Naive thymus-derived CD4-positive, alpha-beta T cell (primary cell): Measurements from ENCODE around the gene ELMO2. TPM values are rescaled to one million over a fixed set of nuclear protein-coding genes. Genes with fewer than 3 reads are reported as not detected.
"Not testable (repeated sequence)": the region's sequence is repeated elsewhere in the genome, so short reads cannot be mapped to it uniquely, and the experiment has no call there.

Experiments used
- ATAC-seq: fragments of 150-1000 bp; cut with Tn5 transposase; 2 replicates; pipeline ENCODE4 v1.10.0; 2021; ENCODE audit warnings: mild to moderate bottlenecking, moderate library complexity
- CTCF ChIA-PET: fragments of 350-600 bp; sonication (Branson Sonifier 250); formaldehyde crosslinking; loops from one replicate; lab custom pipeline; 2021; ENCODE audit warnings: antibody characterized with exemption; lab: Charles Lee
- POLR2A ChIA-PET: fragments of 350-600 bp; sonication (Branson Sonifier 250); formaldehyde crosslinking; loops from one replicate; lab custom pipeline; 2021; ENCODE audit warnings: antibody characterized with exemption, inconsistent platforms; lab: Charles Lee
- DNase-seq, 9 donors: peaks; one replicate each; pipeline versions ENCODE4 v3.0.0 to v3.0.0-alpha.2; 2020 to 2022; ENCODE audit warnings: mixed read lengths in 1 of 9
- H3K27ac ChIP-seq: one replicate; pipeline ENCODE4 v1.7.0; 2013; ENCODE audit warnings: mild to moderate bottlenecking, low read depth, low read length, moderate library complexity
- H3K27me3 ChIP-seq, 2 donors: one replicate each; pipeline ENCODE4 v1.7.0; 2013; ENCODE audit warnings: low read length in 2 of 2, mild to moderate bottlenecking in 2 of 2, moderate library complexity in 2 of 2; ENCODE audit not compliant: control insufficient read depth in 2 of 2, insufficient read depth in 2 of 2
- H3K36me3 ChIP-seq, 3 experiments: 1 replicate in 2 of 3; 2 replicates in 1 of 3; pipeline ENCODE4 v1.7.0; 2013; ENCODE audit warnings: low read length in 3 of 3, mild to moderate bottlenecking in 3 of 3, moderate library complexity in 1 of 3; ENCODE audit not compliant: insufficient read depth in 3 of 3, control insufficient read depth in 2 of 3
- H3K4me1 ChIP-seq, 2 donors: one replicate each; pipeline ENCODE4 v1.7.0; 2013; ENCODE audit warnings: low read length in 2 of 2, mild to moderate bottlenecking in 2 of 2, moderate library complexity in 1 of 2; ENCODE audit not compliant: control insufficient read depth in 2 of 2, insufficient read depth in 2 of 2
- H3K4me3 ChIP-seq: 2 replicates; pipeline ENCODE4 v1.7.0; 2013; ENCODE audit warnings: mild to moderate bottlenecking, low read length
- H3K9me3 ChIP-seq, 3 experiments: 1 replicate in 2 of 3; 2 replicates in 1 of 3; pipeline ENCODE4 v1.7.0; 2013; ENCODE audit warnings: low read length in 3 of 3; ENCODE audit not compliant: control insufficient read depth in 2 of 3
- H3K27ac Mint-ChIP-seq, 9 donors: one replicate each; pipeline ENCODE4 v1.8.0; 2020 to 2022; ENCODE audit warnings: mixed read lengths in 9 of 9, mild to moderate bottlenecking in 8 of 9, moderate library complexity in 5 of 9, inconsistent platforms in 2 of 9
- H3K27me3 Mint-ChIP-seq, 5 donors: one replicate each; pipeline ENCODE4 v1.8.0; 2021 to 2022; ENCODE audit warnings: mixed read lengths in 5 of 5, mild to moderate bottlenecking in 1 of 5
- H3K36me3 Mint-ChIP-seq, 5 donors: one replicate each; pipeline ENCODE4 v1.8.0; 2020 to 2022; ENCODE audit warnings: mixed read lengths in 5 of 5, mild to moderate bottlenecking in 3 of 5, inconsistent platforms in 1 of 5
- H3K4me1 Mint-ChIP-seq, 7 donors: one replicate each; pipeline ENCODE4 v1.8.0; 2020 to 2022; ENCODE audit warnings: mixed read lengths in 7 of 7, mild to moderate bottlenecking in 3 of 7, inconsistent platforms in 1 of 7
- H3K4me3 Mint-ChIP-seq, 10 donors: one replicate each; pipeline ENCODE4 v1.8.0; 2020 to 2022; ENCODE audit warnings: mild to moderate bottlenecking in 10 of 10, mixed read lengths in 10 of 10, moderate library complexity in 6 of 10, inconsistent platforms in 2 of 10
- H3K9me3 Mint-ChIP-seq, 11 donors: one replicate each; pipeline ENCODE4 v1.8.0; 2020 to 2022; ENCODE audit warnings: mixed read lengths in 11 of 11, mild to moderate bottlenecking in 4 of 11, inconsistent platforms in 1 of 11, moderate library complexity in 1 of 11
- intact Hi-C, 2 donors: fragments of 100-400 bp; cut with micrococcal nuclease; formaldehyde crosslinking; loops; one replicate each; pipeline ENCODE4 v1.15.1; 2023
- polyA plus RNA-seq, 2 donors: library from polyadenylated mRNA; unstranded; fragments of 300-500 nt; fragmentation: Illumina TruSeq; gene quantifications; one replicate each; pipeline ENCODE4 v1.2.3, GENCODE V29; 2021
- total RNA-seq, 6 experiments: library from RNA in 5 of 6; stranded (reverse) in 5 of 6; gene quantifications; 1 replicate in 5 of 6; 2 replicates in 1 of 6; pipeline ENCODE4 v1.2.3 and lab custom pipeline; 2021 to 2026

The ELMO2 gene
- total and polyA plus RNA-seq, 7 experiments from 2014 or later = 35.6 to 104 (median 52.3) TPM

GRCh38 chr20:46396052-46396740 is 10.2 kb downstream of the ELMO2 start:
- H3K9me3 Mint-ChIP-seq = no peaks in the 10 kb centered on the region
- intact Hi-C loops = no loop called here
- ChIA-PET POLR2A (interaction anchor here (0.7 kb wide), 1 partner anchor 11 kb away, joined by 3 read pairs; the partner anchor contains the start of gene ELMO2), CTCF (interaction anchor here (0.9 kb wide), 1 partner anchor 16 kb away, joined by 3 read pairs; no protein-coding TSS in a partner anchor)
- Histone ChIP-seq H3K27ac (no peak overlapping the region), H3K36me3 (peaks cover 6 to 60% (median 31%) of the 10 kb centered on the region in 3 experiments), H3K4me1 (peaks cover 25 to 28% of the 10 kb centered on the region in 2 donors), H3K4me3 (no peak overlapping the region), H3K9me3 (no peaks in the 10 kb centered on the region), H3K27me3 (no peaks in the 10 kb centered on the region)
- DNase-seq (no peak), ATAC-seq (no peak)
- H3K4me1 Mint-ChIP-seq = peaks cover 32 to 48% (median 41%) of the 10 kb centered on the region in 7 donors
- H3K27me3 Mint-ChIP-seq = no peaks in the 10 kb centered on the region
- no peak overlapping the region for H3K4me3 Mint-ChIP-seq
- peak overlapping the region in 2 of 9 donors; percentile 14 to 38 for H3K27ac Mint-ChIP-seq
- peaks cover 14 to 37% (median 20%) of the 10 kb centered on the region in 5 donors for H3K36me3 Mint-ChIP-seq

DNA sequence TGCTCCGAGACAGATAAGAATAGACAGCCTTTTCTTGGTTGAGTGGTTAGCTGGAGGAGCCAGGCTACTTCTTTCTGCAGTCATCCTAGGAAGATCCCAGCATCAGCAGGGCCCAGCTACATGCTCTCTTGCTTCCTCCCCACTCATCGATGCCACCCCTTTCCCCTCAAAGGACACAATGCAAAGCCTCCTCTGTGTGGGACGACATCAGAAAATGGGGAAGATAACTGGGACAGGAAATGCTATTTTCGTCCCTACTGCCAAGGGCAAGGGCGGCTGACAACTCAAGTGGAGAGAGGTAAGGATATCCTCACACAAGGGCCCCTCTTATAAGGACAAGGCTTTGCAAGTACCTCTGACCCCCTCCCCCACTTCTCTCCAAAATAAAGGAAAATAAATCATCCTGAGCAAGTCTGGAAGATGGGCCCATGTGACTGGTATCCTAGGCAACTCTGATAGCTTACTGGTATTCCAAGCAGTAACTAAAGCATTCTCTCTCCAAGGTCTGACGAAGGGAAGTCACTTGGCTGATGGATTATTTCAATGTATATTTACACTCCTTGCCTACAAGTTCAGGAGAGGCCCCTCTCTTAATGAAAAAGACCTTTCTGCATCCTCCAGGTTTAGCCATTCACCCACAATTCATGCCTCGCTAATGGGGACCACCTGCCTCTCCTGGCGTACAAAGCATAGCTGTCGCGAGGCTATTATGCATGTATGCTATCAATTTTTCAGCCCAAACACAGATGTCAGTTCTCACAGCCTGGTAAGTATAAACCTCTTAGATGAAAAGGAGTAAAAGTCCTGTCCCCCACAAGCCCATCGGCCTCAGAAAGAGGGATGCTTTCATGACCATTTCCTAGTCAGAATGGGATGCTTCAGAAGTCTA is 11.3 kb downstream of the ELMO2 start:
- Histone ChIP-seq H3K27ac (no peak overlapping the region), H3K4me1 (peaks cover 15 to 18% of the 10 kb centered on the region in 2 donors), H3K9me3 (no peaks in the 10 kb centered on the region), H3K27me3 (no peaks in the 10 kb centered on the region), H3K4me3 (no peak overlapping the region), H3K36me3 (peaks cover 6 to 70% (median 31%) of the 10 kb centered on the region in 3 experiments)
- Mint-ChIP-seq H3K9me3 (no peaks in the 10 kb centered on the region), H3K27ac (no peak overlapping the region), H3K4me1 (peaks cover 21 to 37% (median 31%) of the 10 kb centered on the region in 7 donors), H3K4me3 (no peak overlapping the region), H3K36me3 (peaks cover 14 to 45% (median 28%) of the 10 kb centered on the region in 5 donors), H3K27me3 (no peaks in the 10 kb centered on the region)
- ATAC-seq = no peak
- intact Hi-C loops = no loop called here
- ChIA-PET CTCF (no interaction called here), POLR2A (interaction anchor here (0.9 to 2.2 kb wide), 4 partner anchors 10 to 29 kb away, joined by 3 to 8 read pairs (median 4); partner anchors contain the start of gene ELMO2)
- no peak for DNase-seq

GRCh38 chr20:46393967-46394366 is 12.4 kb downstream of the ELMO2 start:
- ChIA-PET POLR2A (interaction anchor here (1.5 to 2.2 kb wide), 2 partner anchors 12 to 28 kb away, joined by 3 to 8 read pairs; partner anchors contain the start of gene ELMO2), CTCF (interaction anchor here (0.5 kb wide), 1 partner anchor 1013 kb away, joined by 4 read pairs; no protein-coding TSS in a partner anchor)
- intact Hi-C loops = no loop called here
- H3K9me3 Mint-ChIP-seq = no peaks in the 10 kb centered on the region
- DNase-seq (no peak), ATAC-seq (no peak)
- no peaks in the 10 kb centered on the region for H3K9me3 ChIP-seq
- peaks cover 6 to 77% (median 31%) of the 10 kb centered on the region in 3 experiments for H3K36me3 ChIP-seq
- no peak overlapping the region for H3K4me3 ChIP-seq
- H3K27ac Mint-ChIP-seq = peak overlapping the region in 1 of 9 donors; percentile 64
- H3K4me1 ChIP-seq = peaks cover 5 to 6% of the 10 kb centered on the region in 2 donors
- H3K27me3 Mint-ChIP-seq = no peaks in the 10 kb centered on the region
- no peaks in the 10 kb centered on the region for H3K27me3 ChIP-seq
- no peak overlapping the region for H3K4me3 Mint-ChIP-seq
- peaks cover 12 to 28% (median 23%) of the 10 kb centered on the region in 7 donors for H3K4me1 Mint-ChIP-seq
- peaks cover 14 to 47% (median 28%) of the 10 kb centered on the region in 5 donors for H3K36me3 Mint-ChIP-seq
- H3K27ac ChIP-seq = no peak overlapping the region

GRCh38 chr20:46388937-46389336 is 17.5 kb downstream of the ELMO2 start:
- ChIA-PET CTCF (no interaction called here), POLR2A (no interaction called here)
- H3K4me1 ChIP-seq = no peaks in the 10 kb centered on the region
- H3K4me1 Mint-ChIP-seq = peaks cover 0 to 10% (median 0%) of the 10 kb centered on the region in 7 donors
- H3K9me3 ChIP-seq = no peaks in the 10 kb centered on the region
- H3K27me3 Mint-ChIP-seq = no peaks in the 10 kb centered on the region
- H3K9me3 Mint-ChIP-seq = no peaks in the 10 kb centered on the region
- peaks cover 17 to 92% (median 61%) of the 10 kb centered on the region in 3 experiments for H3K36me3 ChIP-seq
- H3K4me3 Mint-ChIP-seq = no peak overlapping the region
- H3K36me3 Mint-ChIP-seq = peaks cover 26 to 61% (median 42%) of the 10 kb centered on the region in 5 donors
- intact Hi-C loops = no loop called here
- ATAC-seq (no peak), DNase-seq (no peak)
- no peak overlapping the region for H3K4me3 ChIP-seq
- H3K27ac ChIP-seq = no peak overlapping the region
- H3K27me3 ChIP-seq = no peaks in the 10 kb centered on the region
- no peak overlapping the region for H3K27ac Mint-ChIP-seq

DNA sequence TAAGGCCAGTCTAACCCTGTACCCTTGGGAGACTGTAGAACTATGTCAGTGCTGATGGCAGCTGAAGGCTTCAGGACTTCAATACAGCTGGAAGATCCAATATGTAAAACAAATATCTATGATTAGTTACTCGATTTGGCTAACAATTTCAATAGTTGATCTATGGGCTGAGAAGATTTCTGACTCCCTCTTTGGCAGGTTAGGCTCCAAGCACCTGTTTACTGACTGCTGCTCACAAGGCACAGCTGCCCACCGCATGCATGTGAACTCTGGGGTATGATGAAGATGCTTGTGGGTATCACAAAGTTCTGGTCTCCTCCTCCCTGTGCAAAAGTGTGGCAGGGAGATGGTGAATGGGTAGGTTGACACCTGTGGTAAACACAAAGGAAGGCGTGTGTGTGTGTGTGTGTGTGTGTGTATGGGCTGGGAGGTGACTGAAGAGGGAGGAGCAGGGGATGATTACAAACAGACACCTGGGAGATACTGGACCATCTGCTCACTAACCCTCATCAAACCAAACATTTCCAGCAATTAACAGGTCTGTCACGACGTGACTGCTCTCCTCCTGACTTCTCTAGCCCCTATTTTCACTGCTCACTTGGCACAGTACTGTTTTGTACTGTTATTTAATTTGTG is 18.1 kb downstream of the ELMO2 start:
- peaks cover 28 to 60% (median 42%) of the 10 kb centered on the region in 5 donors for H3K36me3 Mint-ChIP-seq
- DNase-seq = no peak
- ATAC-seq = no peak
- no peak overlapping the region for H3K4me3 ChIP-seq
- no peaks in the 10 kb centered on the region for H3K27me3 Mint-ChIP-seq
- intact Hi-C loops = no loop called here
- H3K4me1 ChIP-seq = no peaks in the 10 kb centered on the region
- no peak overlapping the region for H3K27ac ChIP-seq
- H3K9me3 Mint-ChIP-seq = no peaks in the 10 kb centered on the region
- peaks cover 0 to 10% (median 0%) of the 10 kb centered on the region in 7 donors for H3K4me1 Mint-ChIP-seq
- ChIA-PET POLR2A (no interaction called here), CTCF (no interaction called here)
- no peaks in the 10 kb centered on the region for H3K9me3 ChIP-seq
- H3K27ac Mint-ChIP-seq = peak overlapping the region in 1 of 9 donors; percentile 42
- no peak overlapping the region for H3K4me3 Mint-ChIP-seq
- H3K36me3 ChIP-seq = peaks cover 12 to 92% (median 61%) of the 10 kb centered on the region in 3 experiments
- no peaks in the 10 kb centered on the region for H3K27me3 ChIP-seq

DNA sequence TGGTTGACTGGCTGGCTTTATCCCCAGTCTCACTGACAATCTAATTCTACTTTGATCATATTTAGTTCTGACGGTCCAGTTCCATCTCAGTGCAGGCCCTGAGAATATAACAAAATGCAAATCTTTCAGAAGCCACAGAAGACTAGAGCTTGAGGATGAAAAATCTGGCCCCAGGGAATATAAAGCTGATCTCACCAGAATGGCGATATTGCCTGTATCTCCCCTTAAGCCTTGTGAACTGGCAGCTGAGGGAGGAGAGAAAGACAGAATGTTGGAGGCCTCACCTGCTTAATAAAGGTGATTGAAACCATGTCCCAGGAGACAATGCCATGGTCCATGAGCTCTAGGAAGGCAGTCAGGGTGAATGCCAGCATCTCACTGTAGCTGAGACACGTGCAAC is 19.4 kb downstream of the ELMO2 start:
- H3K27me3 Mint-ChIP-seq, H3K4me3 ChIP-seq, H3K9me3 ChIP-seq, DNase-seq, intact Hi-C loops, H3K27ac ChIP-seq, H3K9me3 Mint-ChIP-seq, H3K4me3 Mint-ChIP-seq, POLR2A ChIA-PET, H3K4me1 Mint-ChIP-seq, H3K27me3 ChIP-seq, H3K4me1 ChIP-seq, ATAC-seq: not testable (repeated sequence)
- CTCF ChIA-PET = interaction anchor here (0.6 kb wide), 1 partner anchor 25 kb away, joined by 3 read pairs; no protein-coding TSS in a partner anchor
- peaks cover 20 to 92% (median 62%) of the 10 kb centered on the region in 3 experiments for H3K36me3 ChIP-seq
- peaks cover 23 to 55% (median 38%) of the 10 kb centered on the region in 5 donors for H3K36me3 Mint-ChIP-seq
- peak overlapping the region in 2 of 9 donors; percentile 25 to 66 for H3K27ac Mint-ChIP-seq
